AG10803 (cell line): ENCODE measurements around the gene PRKN.
A peak's percentile ranks its signal among the peaks of the same experiment; 100 is the strongest.

Experiments used
- DNase-seq: peaks from one replicate; pipeline ENCODE4 v3.0.0; 2010; ENCODE audit warnings: low read depth
- H3K4me3 ChIP-seq: 2 replicates; pipeline ENCODE4 v1.5.1; 2011; ENCODE audit warnings: mild to moderate bottlenecking, low read length, control low read depth
- TF ChIP-seq, protein P1 (sequence below): conservative IDR thresholded peaks from 2 replicates; pipeline ENCODE4 v1.5.1; 2011; ENCODE audit warnings: mild to moderate bottlenecking, low read length, control low read depth, inconsistent platforms

The PRKN gene

DNA sequence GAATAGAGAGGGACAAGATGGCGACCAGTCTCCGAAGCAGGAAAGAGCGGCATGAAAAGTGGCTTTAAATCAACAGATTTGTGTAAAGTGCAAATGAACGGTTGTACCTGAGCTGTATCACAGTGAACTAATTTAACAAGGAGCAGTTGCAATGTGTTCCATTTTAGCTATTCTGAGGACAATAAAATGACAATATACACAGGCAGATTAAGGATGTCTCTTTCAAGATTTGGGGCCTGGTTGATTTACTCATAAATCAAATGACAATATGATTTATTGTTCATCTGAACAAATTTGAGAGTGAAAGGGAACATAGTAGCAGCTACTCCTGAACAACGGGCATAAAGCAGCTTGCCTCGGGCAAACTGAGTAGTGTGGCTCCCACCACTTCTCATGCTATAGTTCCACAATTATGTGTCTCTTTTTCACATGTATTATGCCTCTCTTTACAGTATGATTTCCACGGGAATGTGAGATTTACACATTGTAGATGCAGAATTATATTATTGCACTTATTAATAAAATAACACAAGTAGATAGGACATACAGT is 1249.6 kb downstream of the PRKN start:
- no peak for DNase-seq
- TF ChIP-seq, protein P1, sequence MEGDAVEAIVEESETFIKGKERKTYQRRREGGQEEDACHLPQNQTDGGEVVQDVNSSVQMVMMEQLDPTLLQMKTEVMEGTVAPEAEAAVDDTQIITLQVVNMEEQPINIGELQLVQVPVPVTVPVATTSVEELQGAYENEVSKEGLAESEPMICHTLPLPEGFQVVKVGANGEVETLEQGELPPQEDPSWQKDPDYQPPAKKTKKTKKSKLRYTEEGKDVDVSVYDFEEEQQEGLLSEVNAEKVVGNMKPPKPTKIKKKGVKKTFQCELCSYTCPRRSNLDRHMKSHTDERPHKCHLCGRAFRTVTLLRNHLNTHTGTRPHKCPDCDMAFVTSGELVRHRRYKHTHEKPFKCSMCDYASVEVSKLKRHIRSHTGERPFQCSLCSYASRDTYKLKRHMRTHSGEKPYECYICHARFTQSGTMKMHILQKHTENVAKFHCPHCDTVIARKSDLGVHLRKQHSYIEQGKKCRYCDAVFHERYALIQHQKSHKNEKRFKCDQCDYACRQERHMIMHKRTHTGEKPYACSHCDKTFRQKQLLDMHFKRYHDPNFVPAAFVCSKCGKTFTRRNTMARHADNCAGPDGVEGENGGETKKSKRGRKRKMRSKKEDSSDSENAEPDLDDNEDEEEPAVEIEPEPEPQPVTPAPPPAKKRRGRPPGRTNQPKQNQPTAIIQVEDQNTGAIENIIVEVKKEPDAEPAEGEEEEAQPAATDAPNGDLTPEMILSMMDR, result no peak

DNA sequence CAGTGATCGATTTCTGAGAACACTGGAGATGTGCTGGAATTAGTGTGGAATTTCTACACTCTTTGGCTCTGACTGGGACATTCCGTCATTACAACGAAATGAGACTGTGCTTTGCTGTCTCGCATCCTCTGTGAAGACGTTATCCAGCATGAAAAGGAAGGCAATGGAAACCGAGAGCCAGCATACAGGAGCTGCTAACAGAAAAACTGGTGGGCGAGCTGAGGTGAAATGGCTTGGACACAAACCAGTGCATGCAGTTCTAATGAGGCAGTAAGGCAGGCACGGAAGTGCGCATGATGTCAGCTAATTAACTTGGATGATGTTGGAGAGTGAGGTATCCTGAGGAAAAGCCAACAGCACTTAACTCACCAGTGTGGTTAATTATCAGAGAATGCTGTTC is 1250.9 kb downstream of the PRKN start:
- peak; percentile 67 for DNase-seq
- TF ChIP-seq, protein P1, result no peak
- no peak overlapping the region for H3K4me3 ChIP-seq

More for the DNA sequence above, 1249.6 kb downstream of the PRKN start:
- H3K4me3 ChIP-seq, result no peak overlapping the region

DNA sequence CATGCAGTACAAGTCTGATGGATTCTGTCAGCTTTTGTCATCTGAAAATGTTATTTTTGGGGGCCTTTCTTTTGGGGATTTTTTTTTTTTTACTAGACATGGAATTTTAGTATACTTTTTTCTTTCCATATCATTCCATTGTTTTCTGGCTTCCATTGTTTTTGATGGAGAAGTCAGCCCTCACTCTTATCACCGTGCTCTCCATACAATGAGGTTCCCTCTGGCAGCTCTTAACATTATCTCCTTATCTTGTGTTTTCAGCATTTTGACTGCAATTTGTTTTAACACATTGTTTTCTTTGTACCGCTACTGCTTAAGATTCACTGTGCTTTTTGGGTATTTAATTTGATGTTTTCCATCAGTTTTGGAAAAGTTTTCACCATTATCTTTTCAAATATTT is 1262.2 kb downstream of the PRKN start:
- TF ChIP-seq, protein P1, result no peak
- no peak overlapping the region for H3K4me3 ChIP-seq
- no peak for DNase-seq

DNA sequence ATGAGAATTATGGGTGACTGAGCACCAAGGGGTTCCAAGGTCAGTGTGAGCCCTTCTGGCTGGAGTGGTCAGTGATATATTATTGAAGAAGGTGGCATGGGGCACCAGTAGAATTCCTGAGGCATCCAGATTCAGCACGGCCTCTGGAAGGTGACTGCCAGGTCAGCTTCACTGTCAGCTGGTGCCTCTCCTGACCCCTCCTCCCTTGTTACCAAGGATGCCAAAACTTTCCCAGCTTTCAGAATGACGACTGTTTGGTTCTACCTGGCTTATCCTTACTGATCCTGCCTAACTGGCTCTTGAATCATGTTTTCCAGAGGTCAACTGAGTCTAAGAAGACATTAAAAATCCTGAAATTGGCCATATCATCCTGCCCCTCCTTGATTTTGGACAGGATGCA is 1264.5 kb downstream of the PRKN start:
- no peak for DNase-seq
- TF ChIP-seq, protein P1, result no peak
- no peak overlapping the region for H3K4me3 ChIP-seq

DNA sequence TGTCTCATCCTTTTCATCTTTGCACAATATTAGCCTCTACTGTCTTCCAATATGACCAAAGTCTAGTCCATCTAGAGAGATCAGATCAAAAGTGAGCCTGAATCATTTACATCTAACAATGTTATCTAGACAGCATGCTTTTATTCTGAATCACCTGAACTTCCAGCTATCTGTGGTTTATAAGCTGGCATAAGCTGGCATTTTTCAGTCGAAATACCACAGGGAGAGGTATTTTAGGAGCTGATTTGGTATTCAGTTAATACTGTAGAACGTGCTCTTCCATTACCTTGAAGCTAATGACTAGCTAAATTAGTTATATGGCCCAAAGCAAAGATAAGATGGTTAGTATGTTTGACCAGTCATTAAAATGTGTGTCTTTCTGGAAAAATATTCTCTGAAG is 1265.4 kb downstream of the PRKN start:
- TF ChIP-seq, protein P1, result no peak
- H3K4me3 ChIP-seq, result no peak overlapping the region
- DNase-seq, result no peak

DNA sequence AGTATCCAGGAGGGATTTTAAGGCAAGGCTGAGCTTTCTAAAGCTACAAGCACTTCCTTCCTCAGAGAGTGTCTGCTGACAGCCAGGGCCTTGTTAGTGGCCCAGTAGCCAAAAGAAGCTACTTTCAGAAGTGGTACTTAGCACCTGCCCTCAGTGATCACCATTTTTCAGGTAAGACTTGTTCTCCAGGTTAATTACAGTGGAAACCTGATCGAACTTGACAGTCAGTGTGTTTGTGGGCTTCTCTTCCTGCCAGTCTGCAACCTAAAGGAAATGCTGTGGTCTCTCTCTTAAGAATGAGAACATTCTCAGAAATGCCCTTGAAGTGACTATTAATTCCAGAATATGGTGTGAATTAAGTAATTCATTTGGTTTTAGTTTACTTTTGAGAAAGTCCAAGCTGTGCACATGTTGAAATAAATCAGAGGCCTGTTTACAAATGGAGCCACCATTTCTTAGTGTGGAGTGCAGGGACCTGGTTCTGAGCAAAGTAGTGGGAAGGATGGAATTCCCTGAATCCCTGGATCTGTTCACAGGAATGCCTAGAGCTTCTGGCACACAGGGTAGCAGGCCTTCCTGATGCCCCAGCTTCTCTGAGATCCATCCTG is 1268.5 kb downstream of the PRKN start:
- TF ChIP-seq, protein P1, result no peak
- no peak overlapping the region for H3K4me3 ChIP-seq
- peak; percentile 88 for DNase-seq

DNA sequence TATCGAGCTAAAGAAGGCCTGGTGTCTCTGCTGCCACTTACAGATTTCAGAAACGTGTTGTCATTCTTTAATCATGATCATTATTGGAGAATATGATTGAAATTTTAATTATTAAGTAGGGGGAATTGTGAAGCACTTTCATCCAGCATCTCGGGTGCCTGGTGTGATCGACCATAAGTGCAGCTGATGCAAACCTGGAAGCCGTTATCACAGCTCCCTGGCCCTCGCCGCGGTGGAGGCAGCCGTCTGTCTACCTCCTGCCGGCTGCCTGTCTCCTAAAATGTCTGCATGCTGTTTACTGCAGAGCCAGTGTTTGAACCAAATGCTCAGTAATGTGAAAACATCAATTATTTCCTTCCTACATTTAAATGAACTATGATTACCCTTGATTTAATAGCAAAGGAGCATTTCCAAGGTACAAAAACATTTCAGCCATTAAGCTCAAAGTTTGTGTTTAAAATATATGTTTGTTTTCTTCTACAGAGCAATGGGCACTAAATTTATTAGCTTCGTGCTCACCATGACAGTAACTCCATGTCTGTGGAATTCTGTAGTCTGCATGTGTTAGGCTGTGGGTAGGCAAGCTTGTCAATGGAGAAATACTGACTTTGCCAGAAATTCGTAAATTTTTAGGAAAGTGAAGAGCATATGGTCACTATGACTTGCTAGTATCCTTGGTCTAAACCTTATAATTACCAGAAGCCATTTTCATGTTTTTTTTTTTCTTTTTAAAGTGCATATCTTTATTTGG is 1269.2 kb downstream of the PRKN start:
- no peak overlapping the region for H3K4me3 ChIP-seq
- peak; percentile 77 for DNase-seq
- TF ChIP-seq, protein P1, result no peak
